GM23338 (cell line): ENCODE measurements around the gene CFLAR. TPM values are rescaled to one million over a fixed set of nuclear protein-coding genes. Genes with fewer than 3 reads are reported as not detected.

Experiments used
- ATAC-seq: fragments of 200-7000 bp; cut with Tn5 transposase; 3 replicates; pipeline ENCODE4 v1.9.1; 2020
- DNase-seq: peaks from one replicate; pipeline ENCODE4 v3.0.0-alpha.2; 2015; ENCODE audit warnings: low spot score
- H2AFZ ChIP-seq: fragments of 200-600 bp; sonication (generic); 2 replicates; pipeline ENCODE4 v1.8.0; 2016; ENCODE audit warnings: antibody characterized with exemption, mild to moderate bottlenecking, moderate library complexity
- H3F3A ChIP-seq: fragments of 200-600 bp; sonication (generic); replicated peaks from 2 replicates; pipeline ENCODE4 v1.8.0; 2017; ENCODE audit warnings: antibody characterized with exemption, mixed run types, low read depth
- H3K27ac ChIP-seq: fragments of 200-600 bp; sonication (generic); 2 replicates; pipeline ENCODE4 v1.6.1; 2016; ENCODE audit warnings: low read depth
- H3K27me3 ChIP-seq: fragments of 200-600 bp; sonication (generic); 2 replicates; pipeline ENCODE4 v1.8.0; 2016; ENCODE audit warnings: mild to moderate bottlenecking, mixed run types, moderate library complexity; ENCODE audit not compliant: insufficient read depth
- H3K36me3 ChIP-seq: fragments of 200-600 bp; sonication (generic); 2 replicates; pipeline ENCODE4 v1.8.0; 2016; ENCODE audit warnings: mild to moderate bottlenecking; ENCODE audit not compliant: insufficient read depth
- H3K4me1 ChIP-seq: fragments of 200-600 bp; sonication (generic); 2 replicates; pipeline ENCODE4 v1.8.0; 2016; ENCODE audit warnings: mild to moderate bottlenecking, moderate library complexity; ENCODE audit not compliant: insufficient read depth
- H3K4me2 ChIP-seq: fragments of 200-600 bp; sonication (generic); 2 replicates; pipeline ENCODE4 v1.7.1; 2017; ENCODE audit warnings: mixed run types
- H3K4me3 ChIP-seq: fragments of 200-600 bp; sonication (generic); 2 replicates; pipeline ENCODE4 v1.6.1; 2016; ENCODE audit warnings: mixed run types
- H3K79me2 ChIP-seq: fragments of 200-600 bp; sonication (generic); replicated peaks from 2 replicates; pipeline ENCODE4 v1.8.0; 2017; ENCODE audit warnings: mild to moderate bottlenecking; ENCODE audit not compliant: insufficient read depth
- H3K9me2 ChIP-seq: fragments of 200-600 bp; sonication (generic); 2 replicates; pipeline ENCODE4 v1.8.0; 2017; ENCODE audit not compliant: insufficient read depth
- H4K20me1 ChIP-seq: fragments of 200-600 bp; sonication (generic); replicated peaks from 2 replicates; pipeline ENCODE4 v1.8.0; 2017; ENCODE audit warnings: mild to moderate bottlenecking; ENCODE audit not compliant: insufficient read depth
- H3K27ac Mint-ChIP-seq: 2 replicates; pipeline ENCODE4 v1.8.0; 2020; ENCODE audit warnings: inconsistent platforms, mild to moderate bottlenecking, moderate library complexity, mixed read lengths
- H3K27me3 Mint-ChIP-seq: 3 replicates; pipeline ENCODE4 v1.8.0; 2022; ENCODE audit warnings: low read depth, mild to moderate bottlenecking, moderate library complexity, mixed read lengths, inconsistent platforms; ENCODE audit not compliant: insufficient read depth, poor library complexity
- H3K36me3 Mint-ChIP-seq: 3 replicates; pipeline ENCODE4 v1.8.0; 2021; ENCODE audit warnings: low read depth, mild to moderate bottlenecking, inconsistent platforms, moderate library complexity, mixed read lengths
- H3K4me1 Mint-ChIP-seq: 3 replicates; pipeline ENCODE4 v1.8.0; 2020; ENCODE audit warnings: mild to moderate bottlenecking, inconsistent platforms, mixed read lengths
- H3K4me3 Mint-ChIP-seq: 3 replicates; pipeline ENCODE4 v1.8.0; 2021; ENCODE audit warnings: moderate library complexity, mild to moderate bottlenecking, inconsistent platforms, mixed read lengths
- H3K9me3 Mint-ChIP-seq: 3 replicates; pipeline ENCODE4 v1.8.0; 2020; ENCODE audit warnings: moderate library complexity, mild to moderate bottlenecking, inconsistent platforms, mixed read lengths
- CREB1 ChIP-seq: fragments of 250-450 bp; sonication (Bioruptor Pico); IDR thresholded peaks from 2 replicates; pipeline ENCODE4 v1.5.0; 2020; ENCODE audit warnings: low read depth, mild to moderate bottlenecking, moderate library complexity
- EZH2 ChIP-seq: fragments of 200-600 bp; sonication (generic); IDR thresholded peaks from one replicate; pipeline ENCODE4 v1.8.0; 2017; ENCODE audit warnings: antibody characterized with exemption, mild to moderate bottlenecking, low read depth; ENCODE audit not compliant: unreplicated experiment
- EZH2phosphoT487 ChIP-seq: fragments of 200-600 bp; sonication (generic); IDR thresholded peaks from one replicate; pipeline ENCODE4 v1.8.1; 2018; ENCODE audit warnings: antibody characterized with exemption; ENCODE audit not compliant: unreplicated experiment
- JUNB ChIP-seq: IDR thresholded peaks from one replicate; pipeline ENCODE4 v1.6.1; 2016; ENCODE audit warnings: antibody characterized with exemption; ENCODE audit not compliant: unreplicated experiment
- NANOG ChIP-seq: IDR thresholded peaks from 2 replicates; pipeline ENCODE4 v1.6.1; 2016; ENCODE audit warnings: antibody characterized with exemption, borderline replicate concordance
- POLR2AphosphoS5 ChIP-seq: IDR thresholded peaks from 2 replicates; pipeline ENCODE4 v1.6.1; 2016; ENCODE audit warnings: antibody characterized with exemption, low read depth
- REST ChIP-seq: IDR thresholded peaks from one replicate; pipeline ENCODE4 v1.6.1; 2018; ENCODE audit warnings: antibody characterized with exemption; ENCODE audit not compliant: unreplicated experiment
- STAT1 ChIP-seq: IDR thresholded peaks from one replicate; pipeline ENCODE4 v1.6.1; 2016; ENCODE audit warnings: antibody characterized with exemption; ENCODE audit not compliant: unreplicated experiment
- ZNF114 ChIP-seq: fragments of 250-450 bp; sonication (Bioruptor Pico); IDR thresholded peaks from 2 replicates; pipeline ENCODE4 v1.5.0; 2020; ENCODE audit warnings: mild to moderate bottlenecking, moderate library complexity
- ZNF331 ChIP-seq: fragments of 250-450 bp; sonication (Bioruptor Pico); IDR thresholded peaks from 2 replicates; pipeline ENCODE4 v1.5.0; 2020; ENCODE audit warnings: low read depth, mild to moderate bottlenecking, moderate library complexity
- polyA plus RNA-seq: library from polyadenylated mRNA; unstranded; fragments of >200 nt; fragmentation: Nextera tagmentation; extraction: Ambion mirVana; gene quantifications from 2 replicates; pipeline ENCODE4 v1.2.1, GENCODE V29; 2016
- total RNA-seq: library from RNA; depleted of rRNA; stranded (reverse); fragments of >200 nt; shearing (Covaris generic); gene quantifications from 2 replicates; pipeline ENCODE4 v1.2.3, GENCODE V29; 2014
- TF ChIP-seq, protein P1 (sequence below), 2 experiments: fragments of 200-600 bp in 1 of 2; sonication (generic) in 1 of 2; conservative IDR thresholded peaks; 2 replicates each; pipeline versions ENCODE4 v1.5.1 to v1.6.1; 2016 to 2017; ENCODE audit warnings: antibody characterized with exemption in 2 of 2, low read depth in 2 of 2, mild to moderate bottlenecking in 2 of 2, moderate library complexity in 1 of 2
- TF ChIP-seq, protein P2 (sequence below): IDR thresholded peaks from 2 replicates; pipeline ENCODE4 v1.6.1; 2016; ENCODE audit warnings: antibody characterized with exemption

CFLAR gene
- total and polyA plus RNA-seq, 2 experiments from 2014 or later, result 10.1 to 15.1 TPM

- Histone ChIP-seq H3K4me3 (no peak overlapping the region), H3K27me3 (no peaks in the 10 kb centered on the region), H3K4me2 (no peak overlapping the region), H3F3A (no peaks in the 10 kb centered on the region), H2AFZ (no peak overlapping the region), H3K9me2 (no peaks in the 10 kb centered on the region; the same call in 1 of the 2 replicates), H3K4me1 (peaks cover 9% of the 10 kb centered on the region), H4K20me1 (no peaks in the 10 kb centered on the region), H3K79me2 (no peaks in the 10 kb centered on the region), H3K27ac (no peak overlapping the region), H3K36me3 (no peaks in the 10 kb centered on the region)
- Mint-ChIP-seq H3K4me3 (no peak overlapping the region), H3K27ac (no peak overlapping the region), H3K4me1 (peaks cover 12% of the 10 kb centered on the region), H3K27me3 (peaks cover 10% of the 10 kb centered on the region), H3K36me3 (peaks cover 5% of the 10 kb centered on the region), H3K9me3 (no peaks in the 10 kb centered on the region)
- DNase-seq (no peak), ATAC-seq (no peak)
- TF ChIP-seq NANOG (no peak), EZH2phosphoT487 (no peak), POLR2AphosphoS5 (no peak), STAT1 (no peak)
- TF ChIP-seq, protein P1, sequence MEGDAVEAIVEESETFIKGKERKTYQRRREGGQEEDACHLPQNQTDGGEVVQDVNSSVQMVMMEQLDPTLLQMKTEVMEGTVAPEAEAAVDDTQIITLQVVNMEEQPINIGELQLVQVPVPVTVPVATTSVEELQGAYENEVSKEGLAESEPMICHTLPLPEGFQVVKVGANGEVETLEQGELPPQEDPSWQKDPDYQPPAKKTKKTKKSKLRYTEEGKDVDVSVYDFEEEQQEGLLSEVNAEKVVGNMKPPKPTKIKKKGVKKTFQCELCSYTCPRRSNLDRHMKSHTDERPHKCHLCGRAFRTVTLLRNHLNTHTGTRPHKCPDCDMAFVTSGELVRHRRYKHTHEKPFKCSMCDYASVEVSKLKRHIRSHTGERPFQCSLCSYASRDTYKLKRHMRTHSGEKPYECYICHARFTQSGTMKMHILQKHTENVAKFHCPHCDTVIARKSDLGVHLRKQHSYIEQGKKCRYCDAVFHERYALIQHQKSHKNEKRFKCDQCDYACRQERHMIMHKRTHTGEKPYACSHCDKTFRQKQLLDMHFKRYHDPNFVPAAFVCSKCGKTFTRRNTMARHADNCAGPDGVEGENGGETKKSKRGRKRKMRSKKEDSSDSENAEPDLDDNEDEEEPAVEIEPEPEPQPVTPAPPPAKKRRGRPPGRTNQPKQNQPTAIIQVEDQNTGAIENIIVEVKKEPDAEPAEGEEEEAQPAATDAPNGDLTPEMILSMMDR (conservative IDR thresholded peaks at IDR 0.05; ENCODE audit: low read depth in 2 of 2), result no peak
Observed at GRCh38 chr2:201150454-201151020, 34.6 kb downstream of the CFLAR start.

- no peak overlapping the region for H3K4me2 ChIP-seq
- Mint-ChIP-seq H3K9me3 (no peaks in the 10 kb centered on the region), H3K4me1 (peaks cover 17% of the 10 kb centered on the region), H3K27ac (peak overlapping the region; percentile 44; the same call in 1 of the 2 replicates), H3K36me3 (peaks cover 5% of the 10 kb centered on the region), H3K27me3 (peaks cover 9% of the 10 kb centered on the region), H3K4me3 (no peak overlapping the region)
- 0 out of 2 replicates have a peak overlapping the region, but pooled peaks have one; percentile 11 for H3K27ac ChIP-seq
- no peaks in the 10 kb centered on the region for H3F3A ChIP-seq
- no peaks in the 10 kb centered on the region for H4K20me1 ChIP-seq
- ATAC-seq, result no peak
- H3K36me3 ChIP-seq, result no peaks in the 10 kb centered on the region
- H2AFZ ChIP-seq, result no peak overlapping the region
- H3K79me2 ChIP-seq, result no peaks in the 10 kb centered on the region
- DNase-seq, result no peak
- no peak overlapping the region for H3K4me3 ChIP-seq
- H3K9me2 ChIP-seq, result no peaks in the 10 kb centered on the region; the same call in 1 of the 2 replicates
- peaks cover 11% of the 10 kb centered on the region for H3K4me1 ChIP-seq
- no peaks in the 10 kb centered on the region for H3K27me3 ChIP-seq
- TF ChIP-seq NANOG (no peak), STAT1 (no peak), EZH2phosphoT487 (no peak), POLR2AphosphoS5 (no peak), EZH2 (no peak), ZNF114 (CRISPR knock-in tag) (no peak), REST (no peak), ZNF331 (CRISPR knock-in tag) (no peak), CREB1 (no peak), JUNB (no peak)
- TF ChIP-seq, protein P1 (conservative IDR thresholded peaks at IDR 0.05; ENCODE audit: low read depth in 2 of 2), result no peak
- TF ChIP-seq, protein P2, sequence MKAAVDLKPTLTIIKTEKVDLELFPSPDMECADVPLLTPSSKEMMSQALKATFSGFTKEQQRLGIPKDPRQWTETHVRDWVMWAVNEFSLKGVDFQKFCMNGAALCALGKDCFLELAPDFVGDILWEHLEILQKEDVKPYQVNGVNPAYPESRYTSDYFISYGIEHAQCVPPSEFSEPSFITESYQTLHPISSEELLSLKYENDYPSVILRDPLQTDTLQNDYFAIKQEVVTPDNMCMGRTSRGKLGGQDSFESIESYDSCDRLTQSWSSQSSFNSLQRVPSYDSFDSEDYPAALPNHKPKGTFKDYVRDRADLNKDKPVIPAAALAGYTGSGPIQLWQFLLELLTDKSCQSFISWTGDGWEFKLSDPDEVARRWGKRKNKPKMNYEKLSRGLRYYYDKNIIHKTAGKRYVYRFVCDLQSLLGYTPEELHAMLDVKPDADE, result no peak
Observed at GRCh38 chr2:201151127-201151981, 35.4 kb downstream of the CFLAR start.
